K562 treated with DMSO at 1 percent for 48 hours (cell line): ENCODE results near the gene RANBP3. TPM values are rescaled to one million over a fixed set of nuclear protein-coding genes. Genes with fewer than 3 reads are reported as not detected.

ENCODE experiments used
- total RNA-seq: library from RNA; unstranded; fragments of 300-600 nt; gene quantifications from 2 replicates; pipeline ENCODE4 v1.2.3, GENCODE V29; 2022; ENCODE audit warnings: low replicate concordance; ENCODE audit errors: extremely low read depth

RANBP3 gene, protein sequence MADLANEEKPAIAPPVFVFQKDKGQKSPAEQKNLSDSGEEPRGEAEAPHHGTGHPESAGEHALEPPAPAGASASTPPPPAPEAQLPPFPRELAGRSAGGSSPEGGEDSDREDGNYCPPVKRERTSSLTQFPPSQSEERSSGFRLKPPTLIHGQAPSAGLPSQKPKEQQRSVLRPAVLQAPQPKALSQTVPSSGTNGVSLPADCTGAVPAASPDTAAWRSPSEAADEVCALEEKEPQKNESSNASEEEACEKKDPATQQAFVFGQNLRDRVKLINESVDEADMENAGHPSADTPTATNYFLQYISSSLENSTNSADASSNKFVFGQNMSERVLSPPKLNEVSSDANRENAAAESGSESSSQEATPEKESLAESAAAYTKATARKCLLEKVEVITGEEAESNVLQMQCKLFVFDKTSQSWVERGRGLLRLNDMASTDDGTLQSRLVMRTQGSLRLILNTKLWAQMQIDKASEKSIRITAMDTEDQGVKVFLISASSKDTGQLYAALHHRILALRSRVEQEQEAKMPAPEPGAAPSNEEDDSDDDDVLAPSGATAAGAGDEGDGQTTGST
- not detected in 2 replicates for total RNA-seq

DNA sequence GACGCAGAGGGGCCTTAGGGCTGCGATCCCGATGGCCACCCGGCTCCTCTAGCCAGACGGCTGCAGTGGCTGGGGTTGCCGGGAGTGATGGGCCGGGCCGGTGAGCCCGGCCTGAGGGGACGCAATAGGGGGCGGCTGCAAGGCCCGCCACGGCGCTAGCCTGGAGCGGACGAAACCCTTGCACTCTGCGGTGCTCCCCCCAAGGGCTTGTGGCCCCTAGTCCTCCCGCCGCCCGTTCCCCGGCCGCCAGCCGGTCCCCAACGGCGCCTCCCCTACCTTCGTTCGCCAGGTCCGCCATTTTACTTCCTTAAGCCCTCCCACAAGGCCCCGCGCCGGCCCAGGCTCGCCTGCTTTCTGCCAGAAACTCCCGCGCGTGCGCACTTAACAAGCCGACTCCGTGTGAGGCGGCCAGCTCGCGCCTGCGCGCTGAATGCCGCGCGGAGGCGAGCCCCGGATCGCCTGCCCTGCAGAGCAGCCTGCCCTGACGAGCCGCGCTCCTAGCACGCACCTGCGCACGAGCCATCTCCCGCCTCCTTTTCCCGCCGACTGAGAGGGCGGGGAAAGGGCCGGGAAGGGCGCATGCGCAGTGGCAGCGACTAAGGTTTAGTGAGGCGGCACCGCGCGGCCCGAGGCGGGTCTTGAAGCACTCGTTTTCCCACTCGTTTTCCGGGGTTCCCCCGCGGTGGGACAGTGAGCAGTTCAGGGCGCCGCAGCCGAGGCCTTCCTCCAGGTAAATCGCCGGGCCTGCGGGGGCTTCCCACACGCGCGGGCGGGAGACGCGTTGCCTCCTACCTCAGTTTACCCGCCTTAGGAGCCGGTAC, at the start of gene RANBP3:
TSS of gene RANBP3 (minus strand) at position 356 of the 821 bp plus-strand sequence. CDS start at position 298, 58 bp downstream.

DNA sequence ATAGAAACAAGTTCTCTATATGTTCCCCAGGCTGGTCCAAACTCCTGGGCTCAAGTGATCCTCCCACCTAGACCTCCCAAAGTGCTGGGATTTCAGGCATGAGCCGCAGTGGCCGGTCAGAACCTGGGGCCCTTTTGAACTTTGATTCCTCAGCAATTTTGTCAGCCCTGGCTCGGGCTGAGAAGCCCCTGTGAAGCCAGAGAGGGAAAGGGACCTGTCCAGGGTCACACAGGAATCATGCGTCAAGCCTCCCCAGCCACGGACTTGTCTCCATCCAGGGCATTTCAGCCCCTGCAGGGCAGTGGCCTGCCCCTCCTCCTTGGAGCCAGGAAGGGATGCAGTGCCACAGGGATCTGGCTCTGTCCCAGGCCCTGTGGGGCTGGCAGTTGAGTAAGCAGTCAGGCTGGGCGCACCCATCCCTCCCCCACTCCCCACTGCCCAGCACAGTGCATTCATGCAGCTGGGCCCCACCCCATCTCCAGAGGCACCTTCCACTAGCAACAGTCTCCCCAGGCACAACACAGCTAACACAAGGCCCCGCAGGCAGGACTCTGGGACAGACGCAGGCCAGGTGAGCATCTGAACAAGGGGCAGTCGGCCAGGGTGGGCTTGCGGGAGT, 64.1 kb downstream of the RANBP3 start, which contains the start of gene CAPS:
TSS of gene CAPS (plus strand) at position 516 of the 619 bp plus-strand sequence. CDS start 153 bp downstream, outside the sequence.

DNA sequence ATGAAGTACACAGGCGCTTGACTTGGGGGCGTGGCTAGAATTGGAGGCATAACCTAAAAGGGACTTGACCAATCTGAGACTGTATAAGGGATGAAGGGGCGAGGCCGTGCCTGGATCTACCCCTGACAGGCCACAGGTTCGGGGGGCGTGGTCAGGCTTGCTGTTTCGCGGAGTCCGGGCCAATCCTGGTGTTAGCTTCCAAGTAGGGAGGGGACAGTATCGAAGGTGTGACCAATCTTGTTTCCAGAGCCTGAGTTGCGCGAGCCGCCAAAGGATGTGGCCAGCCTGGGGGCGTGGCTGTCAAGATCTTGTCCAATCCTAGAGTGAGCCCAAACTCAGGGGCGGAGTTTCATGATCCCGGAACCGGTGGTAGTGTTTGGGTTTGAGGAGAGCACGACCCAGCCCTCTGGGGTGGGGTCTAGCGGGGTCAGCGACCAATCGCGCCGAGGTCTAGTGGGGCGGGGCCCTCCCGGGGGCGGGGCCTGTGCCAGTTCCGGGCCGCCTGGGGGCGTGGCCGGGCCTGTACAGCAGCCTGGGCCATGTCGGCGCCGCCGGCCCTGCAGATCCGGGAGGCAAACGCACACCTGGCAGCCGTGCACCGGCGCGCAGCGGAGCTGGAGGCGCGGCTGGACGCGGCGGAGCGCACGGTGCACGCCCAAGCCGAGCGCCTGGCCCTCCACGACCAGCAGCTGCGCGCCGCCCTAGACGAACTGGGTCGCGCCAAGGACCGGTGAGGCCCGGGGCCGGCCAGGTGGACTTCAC, 73.4 kb downstream of the RANBP3 start, which contains the start of gene VMAC:
TSS of gene VMAC (plus strand) at position 521 of the 762 bp plus-strand sequence. CDS start at position 540, 19 bp downstream.

DNA sequence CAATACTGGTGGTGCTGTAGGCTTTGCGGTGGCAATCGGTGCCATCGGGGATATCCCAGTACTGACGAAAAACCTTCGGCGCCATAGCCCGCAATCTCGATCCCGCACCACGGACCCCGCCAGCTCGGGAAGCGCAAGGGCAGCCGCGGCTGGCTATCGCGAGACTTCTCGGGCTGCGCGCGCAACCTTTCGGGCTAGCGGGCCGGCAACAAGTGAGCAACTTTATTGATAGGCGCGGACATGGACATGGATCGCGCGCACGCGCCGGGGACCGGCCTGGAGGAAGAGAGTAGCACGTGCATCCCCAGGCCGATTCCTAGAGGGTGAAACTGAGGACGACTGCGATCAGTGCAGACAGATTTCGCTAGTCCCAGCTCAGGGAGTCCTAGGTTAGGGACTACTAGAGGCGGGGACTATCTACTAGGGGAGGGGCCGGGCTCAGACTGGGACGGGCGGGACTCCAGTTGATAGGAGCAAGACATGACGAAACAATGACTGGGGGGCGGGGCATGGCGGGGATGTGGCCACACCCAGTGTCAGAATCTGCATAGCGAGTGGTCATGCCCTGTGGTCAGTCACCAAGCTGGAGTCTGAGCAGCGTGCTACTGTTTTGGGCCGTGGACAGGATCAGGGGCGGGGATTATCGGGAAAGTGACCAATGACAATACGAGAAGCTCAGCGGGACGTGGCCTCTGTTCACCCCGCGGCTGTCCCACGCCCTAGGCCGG, 74.2 kb downstream of the RANBP3 start, which contains the start of gene NDUFA11:
TSS of gene NDUFA11 (minus strand) at position 167 of the 728 bp plus-strand sequence. CDS start at position 85, 82 bp downstream.

Other genes with a start within 250 kb of the RANBP3 start
- gene PRR22, start 193.4 kb downstream of the RANBP3 start, total RNA-seq: not detected in 2 replicates
- gene DUS3L, start 187.0 kb downstream of the RANBP3 start, total RNA-seq: not detected in 2 replicates
- not detected in 2 replicates for gene NRTN, start 173.1 kb downstream of the RANBP3 start, total RNA-seq
- gene FUT6, start 138.4 kb downstream of the RANBP3 start, total RNA-seq: not detected in 2 replicates
- not detected in 2 replicates for gene FUT3, start 126.7 kb downstream of the RANBP3 start, total RNA-seq
- not detected in 2 replicates for gene FUT5, start 107.6 kb downstream of the RANBP3 start, total RNA-seq
- gene NDUFA11, start 74.3 kb downstream of the RANBP3 start, total RNA-seq: not detected in 2 replicates
- not detected in 2 replicates for gene VMAC, start 73.3 kb downstream of the RANBP3 start, total RNA-seq
- gene CAPS, start 63.9 kb downstream of the RANBP3 start, total RNA-seq: not detected in 2 replicates
- gene RFX2, start 132.4 kb upstream of the RANBP3 start, total RNA-seq: not detected in 2 replicates
- gene ACSBG2, start 157.5 kb upstream of the RANBP3 start, total RNA-seq: not detected in 2 replicates